ENCODE measurements around the gene VCPKMT. TPM values are rescaled to one million over a fixed set of nuclear protein-coding genes. Genes with fewer than 3 reads are reported as not detected.

VCPKMT gene
- total RNA-seq: 7.6 TPM

- DNase-seq: peak; percentile 98
These were observed at the start of gene VCPKMT for GRCh38 chr14:50116181-50116956. TSS of gene VCPKMT (minus strand) at chr14:50116572. CDS start at chr14:50116552, 20 bp downstream.

DNA sequence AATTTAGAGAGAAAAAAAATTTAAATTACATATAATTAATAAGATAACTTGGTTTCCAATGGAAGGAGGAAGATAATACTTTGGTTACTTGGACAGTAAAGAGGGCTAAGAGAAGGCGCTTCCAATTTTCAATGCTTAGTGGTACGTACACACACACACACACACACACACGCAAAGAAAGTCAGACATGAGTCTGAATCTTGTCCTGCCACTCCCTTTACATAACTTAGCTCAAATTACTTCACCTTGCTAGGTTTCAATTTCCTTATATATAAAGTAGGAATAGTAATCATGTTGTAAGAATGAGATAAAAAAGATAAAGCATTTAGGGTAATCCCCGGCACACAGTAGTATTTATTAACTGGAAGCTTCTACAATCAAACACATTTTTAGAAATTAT is 39.7 kb upstream of the VCPKMT start:
- no peak for DNase-seq

DNA sequence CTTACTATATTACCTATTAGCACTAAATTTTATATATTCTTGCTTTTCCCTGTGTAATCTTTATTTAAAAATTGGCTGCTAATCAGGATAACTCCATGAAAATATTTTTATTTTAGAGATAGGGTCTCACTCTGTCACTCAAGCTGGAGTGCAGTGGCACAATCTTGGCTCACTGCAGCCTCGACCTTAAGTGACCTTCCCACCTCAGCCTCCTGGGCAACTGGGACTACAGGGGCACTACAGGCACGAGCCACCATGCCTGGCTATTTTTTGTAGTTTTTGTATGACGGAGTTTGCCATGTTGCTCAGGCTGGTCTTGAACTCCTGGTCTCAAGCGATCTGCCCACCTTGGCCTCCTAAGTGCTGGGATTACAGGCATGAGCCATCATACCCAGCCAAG is 32.4 kb upstream of the VCPKMT start:
- no peak for DNase-seq

- DNase-seq: no peak
These were observed 22.8 kb upstream of the VCPKMT start for GRCh38 chr14:50139192-50139591.

GRCh38 chr14:50127802-50128201 is 11.4 kb upstream of the VCPKMT start:
- no peak for DNase-seq

- no peak for DNase-seq
These were observed 6.7 kb upstream of the VCPKMT start for GRCh38 chr14:50123062-50123461.

DNA sequence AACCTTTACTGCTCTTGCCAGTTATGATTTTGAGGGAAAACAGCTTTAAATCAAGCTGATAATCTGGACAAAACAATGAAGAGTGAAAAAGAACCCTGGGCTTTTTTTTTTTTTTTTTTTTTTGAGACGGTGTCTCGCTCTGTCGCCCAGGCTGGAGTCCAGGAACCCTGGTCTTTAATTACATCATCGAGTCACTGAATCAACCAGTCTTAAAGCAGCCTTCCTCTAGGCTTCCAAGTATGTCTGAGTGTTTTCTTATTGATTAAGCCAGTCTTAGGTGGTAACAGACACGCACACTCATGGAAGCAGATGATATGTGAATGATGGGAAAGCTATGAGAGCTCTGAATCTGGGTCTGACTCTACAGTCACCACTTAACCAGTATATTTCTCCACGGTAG is 5.9 kb upstream of the VCPKMT start:
- DNase-seq: no peak

DNA sequence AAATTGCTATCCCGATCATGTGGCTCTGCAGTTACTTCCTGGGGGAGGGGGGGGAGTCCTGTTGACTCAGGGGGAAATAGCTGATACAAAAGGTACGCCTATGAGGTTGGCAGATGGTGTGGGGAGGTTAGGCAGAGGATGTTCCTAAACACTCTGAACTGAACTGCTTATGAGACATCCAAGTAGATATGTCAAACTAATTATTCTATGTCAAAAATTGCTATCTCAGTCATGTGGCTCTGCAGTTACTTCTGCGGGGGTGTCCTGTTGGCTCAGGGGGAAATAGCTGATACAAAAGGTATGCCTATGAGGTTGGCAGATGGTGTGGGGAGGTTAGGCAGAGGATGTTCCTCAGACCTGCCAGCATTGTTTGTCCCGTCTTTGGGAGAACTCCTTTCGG is 5.1 kb upstream of the VCPKMT start:
- no peak for DNase-seq

DNA sequence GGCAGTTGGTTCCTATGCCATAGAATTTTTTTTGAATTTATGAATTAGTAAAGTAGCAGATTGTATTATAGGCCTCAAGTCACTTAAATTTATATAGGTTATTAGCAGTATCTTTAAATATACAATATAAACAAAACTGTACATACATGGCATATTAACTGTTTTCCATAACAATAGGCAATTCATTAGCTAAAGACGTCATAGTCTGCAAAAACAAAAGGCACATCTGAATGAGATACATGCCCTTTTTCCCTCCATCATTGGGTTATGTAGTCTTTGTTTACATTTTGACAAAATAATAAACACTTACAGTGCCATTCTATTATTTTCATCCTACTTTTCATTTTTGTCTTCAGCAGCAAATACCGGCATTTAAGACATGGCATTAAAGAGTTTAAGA is 1.1 kb upstream of the VCPKMT start:
- no peak for DNase-seq

DNA sequence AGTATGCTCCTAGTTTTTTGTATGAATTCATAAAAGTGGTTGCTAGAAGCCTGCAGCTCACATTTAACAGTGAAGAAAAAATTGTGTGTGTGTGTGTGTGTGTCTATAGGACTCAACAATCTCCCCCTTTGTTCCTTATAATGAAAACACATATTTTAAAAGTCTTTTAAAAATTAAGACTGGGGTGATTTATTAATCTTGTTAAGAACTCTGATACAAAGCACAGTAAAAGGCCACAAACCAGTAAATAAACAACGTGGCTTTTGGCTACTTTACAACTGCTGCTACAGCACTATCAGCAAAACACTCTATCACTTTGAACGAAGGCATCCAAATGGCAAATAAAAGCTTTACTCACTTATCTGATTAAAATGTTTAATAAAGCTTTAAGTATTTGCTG is 594 bp upstream of the VCPKMT start:
- DNase-seq: no peak

DNA sequence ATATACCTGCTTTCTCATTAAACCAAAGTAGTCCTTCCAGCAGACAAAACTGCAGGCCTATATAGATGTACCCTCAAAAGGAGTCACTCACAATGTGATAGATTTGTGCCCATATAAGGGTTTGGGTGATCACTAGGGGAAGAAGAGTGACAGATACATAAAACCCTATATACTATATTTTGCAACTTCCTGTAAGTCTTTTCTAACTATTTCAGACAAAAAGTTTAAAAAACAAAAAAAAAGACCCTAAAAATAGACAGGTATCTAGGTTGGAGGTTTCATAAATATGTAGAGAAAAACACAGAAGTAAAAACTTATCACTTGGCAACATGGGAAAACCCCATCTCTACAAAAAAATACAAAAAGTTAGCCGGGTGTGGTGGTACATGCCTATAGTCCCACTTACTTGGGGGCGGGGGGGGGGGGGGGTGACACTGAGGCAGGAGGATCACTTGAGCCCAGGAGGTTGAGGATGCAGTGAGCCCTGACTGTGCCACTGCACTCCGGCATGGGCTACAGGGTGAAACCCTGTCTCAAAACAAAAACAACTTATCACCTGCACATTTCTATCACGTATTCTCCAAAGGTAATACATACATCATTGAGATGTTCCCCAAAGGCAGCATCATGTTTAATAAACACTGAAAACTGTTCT is 2.9 kb downstream of the VCPKMT start:
- DNase-seq: no peak

DNA sequence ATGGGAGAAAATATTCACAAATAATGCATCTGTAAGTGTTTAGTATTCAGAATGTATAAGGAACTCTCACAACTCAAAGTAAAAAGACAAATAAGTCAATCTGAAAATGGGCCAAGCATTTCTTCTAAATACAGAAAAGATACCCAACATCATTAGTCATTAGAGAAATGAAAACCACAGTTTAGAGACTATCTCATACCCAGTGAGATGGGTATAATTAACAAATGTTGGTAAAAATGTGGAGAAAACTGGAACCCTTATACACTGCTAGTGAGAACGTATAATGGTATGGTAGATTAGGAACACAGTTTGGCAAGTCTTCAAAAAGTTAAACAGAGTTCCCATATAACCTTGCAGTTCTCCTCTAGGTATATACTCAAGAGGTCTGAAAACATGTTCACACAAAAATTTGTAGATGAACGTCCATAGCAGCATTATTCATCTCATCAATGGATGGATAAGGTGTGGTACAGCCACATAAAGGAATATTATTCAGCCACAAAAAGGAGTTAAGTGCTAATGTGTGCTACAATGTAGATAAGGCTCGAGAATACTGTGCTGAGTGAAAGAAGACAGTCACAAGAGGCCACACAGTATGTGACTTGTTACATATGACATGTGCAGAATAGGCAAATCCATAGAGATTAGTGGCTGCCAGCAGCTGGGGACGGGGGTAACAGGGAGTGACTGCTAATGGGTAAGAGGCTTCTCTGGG is 5.9 kb downstream of the VCPKMT start:
- no peak for DNase-seq

DNA sequence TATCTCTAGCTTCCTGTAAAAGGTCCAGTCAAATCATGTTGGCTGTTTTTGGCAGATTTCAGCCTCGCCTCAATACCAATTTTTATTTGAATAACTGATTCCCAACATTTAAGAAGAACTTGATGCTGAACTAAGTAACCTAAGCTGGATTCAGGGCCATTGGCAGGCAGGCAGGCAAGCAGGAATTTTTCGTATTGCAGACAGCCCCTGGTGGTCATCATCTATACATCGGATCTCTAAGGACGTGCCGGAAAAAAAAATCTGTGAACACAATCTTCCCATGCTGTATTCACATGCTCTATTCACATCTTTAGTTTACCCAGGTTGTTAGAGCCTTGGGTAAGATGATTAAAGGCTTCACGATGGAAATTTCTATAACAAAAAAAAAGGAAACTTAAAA is 7.0 kb downstream of the VCPKMT start:
- peak; percentile 21 for DNase-seq

GRCh38 chr14:50107850-50108249 is 8.5 kb downstream of the VCPKMT start:
- no peak for DNase-seq

- no peak for DNase-seq
These were observed 10.2 kb downstream of the VCPKMT start for GRCh38 chr14:50106178-50106577.

DNA sequence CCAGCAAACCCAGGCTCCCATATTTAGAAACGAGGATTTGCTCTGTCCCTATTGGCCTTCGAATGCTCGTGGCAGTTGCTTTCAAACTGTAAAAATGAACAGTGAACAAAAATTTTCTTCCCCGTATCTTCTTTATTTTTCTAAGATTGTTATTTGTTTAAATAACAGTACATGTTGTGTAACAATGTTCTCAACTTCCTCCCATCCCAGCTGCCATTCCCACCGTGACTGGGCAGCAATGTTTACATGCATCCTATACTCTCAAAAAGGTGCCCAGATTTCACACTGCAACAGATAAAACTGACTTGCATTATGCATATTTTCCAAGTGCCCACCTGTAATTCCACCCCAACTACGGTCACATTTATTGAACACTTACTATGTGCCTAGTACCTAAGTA is 12.8 kb downstream of the VCPKMT start:
- DNase-seq: no peak

- no peak for DNase-seq
These were observed 15.0 kb downstream of the VCPKMT start for GRCh38 chr14:50101417-50101816.

DNA sequence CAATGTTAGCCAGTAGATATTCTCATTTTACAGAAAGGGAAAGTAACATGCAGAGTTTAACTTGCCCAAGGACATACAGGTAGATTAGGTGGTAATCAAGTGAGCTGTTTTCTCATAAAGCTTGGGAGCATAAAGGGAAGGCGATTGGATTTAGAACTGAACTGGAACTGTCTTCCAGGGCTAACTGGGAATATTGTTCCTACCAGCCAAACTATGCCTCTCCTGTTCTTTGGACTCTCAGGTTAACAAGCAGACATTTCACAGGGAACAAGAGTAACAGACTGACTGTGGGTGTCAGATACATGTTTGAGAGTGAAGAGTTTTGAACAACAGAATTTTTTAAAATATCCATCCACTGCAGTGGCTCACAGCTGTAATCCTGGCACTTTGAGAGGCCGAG is 15.6 kb downstream of the VCPKMT start:
- DNase-seq: no peak

DNA sequence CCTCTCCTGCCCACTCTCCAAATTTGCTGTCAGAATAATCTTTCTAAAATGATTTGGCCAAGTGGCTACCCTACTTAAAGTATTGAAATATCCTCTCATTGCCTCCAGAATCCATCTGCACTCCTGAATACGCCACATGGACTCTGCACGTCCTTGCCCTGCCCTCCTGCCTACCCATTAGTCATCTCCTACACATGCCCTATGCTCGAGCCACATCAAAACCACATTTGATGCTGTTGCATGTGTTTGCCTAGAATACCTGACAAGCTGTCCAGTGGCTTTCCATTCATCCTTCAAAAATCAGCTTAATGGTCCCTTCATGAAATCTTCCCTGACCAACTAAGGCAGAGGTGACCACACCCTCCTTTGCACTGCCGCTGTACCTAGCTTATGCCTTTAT is 17.0 kb downstream of the VCPKMT start:
- no peak for DNase-seq

DNA sequence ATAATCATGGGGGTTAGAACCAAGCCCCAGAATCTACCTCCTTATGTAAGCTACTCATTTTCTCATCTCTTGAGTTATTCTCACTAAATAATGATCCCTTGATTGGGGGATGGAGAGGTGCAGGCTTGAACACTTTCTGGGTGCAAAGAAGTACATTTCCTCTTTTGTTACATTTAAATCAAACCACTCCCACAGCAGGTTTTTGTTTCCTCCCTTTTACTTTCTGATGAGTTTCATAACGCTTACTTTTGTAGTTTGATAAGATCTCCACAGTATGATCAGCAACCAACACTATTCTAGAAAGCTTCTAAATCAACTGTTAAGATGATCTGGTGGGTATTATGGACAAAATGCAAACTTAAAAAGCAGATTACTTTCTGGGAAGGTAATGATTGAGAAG is 20.5 kb downstream of the VCPKMT start:
- DNase-seq: no peak

GRCh38 chr14:50094056-50094755 is 22.2 kb downstream of the VCPKMT start:
- no peak for DNase-seq

- DNase-seq: no peak
These were observed 22.9 kb downstream of the VCPKMT start for GRCh38 chr14:50093496-50093895.

All from tongue (tissue), 2 donors.